Stimulated activated naive CD4-positive, alpha-beta T cell (primary cell): ENCODE results near the gene CDK15.
A peak's percentile ranks its signal among the peaks of the same experiment; 100 is the strongest.
"Not testable (repeated sequence)": the region's sequence is repeated elsewhere in the genome, so short reads cannot be mapped to it uniquely, and the experiment has no call there.

ENCODE experiments used
- DNase-seq, 6 experiments: peaks; one replicate each; lab custom pipeline; 2025; lab: John Stamatoyannopoulos, UW

Gene CDK15

GRCh38 chr2:201806442-201807170 is at the start of gene CDK15:
TSS of gene CDK15 (plus strand) at chr2:201806537. CDS start at chr2:201806665, 128 bp downstream.
- no peak for DNase-seq

GRCh38 chr2:201758234-201758633 is 48.1 kb upstream of the CDK15 start:
- no peak for DNase-seq

GRCh38 chr2:201758873-201759272 is 47.5 kb upstream of the CDK15 start:
- DNase-seq: no peak

GRCh38 chr2:201759567-201759966 is 46.8 kb upstream of the CDK15 start:
- DNase-seq: no peak

- no peak for DNase-seq
These were observed 45.2 kb upstream of the CDK15 start for GRCh38 chr2:201761101-201761500.

DNA sequence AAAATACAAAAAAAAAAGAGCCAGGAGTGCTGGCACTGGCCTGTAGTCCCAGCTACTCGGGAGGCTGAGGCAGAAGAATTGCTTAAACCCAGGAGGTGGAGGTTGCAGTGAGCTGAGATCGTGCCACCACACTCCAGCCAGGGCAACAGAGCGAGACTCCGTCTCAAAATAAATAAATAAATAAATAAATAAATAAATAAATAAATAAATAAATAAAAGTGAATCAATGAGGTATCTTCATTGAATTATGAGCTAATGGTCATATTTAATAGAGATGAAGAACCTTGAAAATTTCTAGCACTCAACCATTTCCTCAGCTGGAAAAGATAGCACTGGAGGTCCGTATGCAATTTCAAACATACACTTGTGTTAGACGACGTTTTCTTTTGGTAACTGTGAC is 41.9 kb upstream of the CDK15 start:
- DNase-seq: not testable (repeated sequence)

GRCh38 chr2:201765799-201766198 is 40.5 kb upstream of the CDK15 start:
- no peak for DNase-seq

GRCh38 chr2:201768918-201769317 is 37.4 kb upstream of the CDK15 start:
- no peak for DNase-seq

DNA sequence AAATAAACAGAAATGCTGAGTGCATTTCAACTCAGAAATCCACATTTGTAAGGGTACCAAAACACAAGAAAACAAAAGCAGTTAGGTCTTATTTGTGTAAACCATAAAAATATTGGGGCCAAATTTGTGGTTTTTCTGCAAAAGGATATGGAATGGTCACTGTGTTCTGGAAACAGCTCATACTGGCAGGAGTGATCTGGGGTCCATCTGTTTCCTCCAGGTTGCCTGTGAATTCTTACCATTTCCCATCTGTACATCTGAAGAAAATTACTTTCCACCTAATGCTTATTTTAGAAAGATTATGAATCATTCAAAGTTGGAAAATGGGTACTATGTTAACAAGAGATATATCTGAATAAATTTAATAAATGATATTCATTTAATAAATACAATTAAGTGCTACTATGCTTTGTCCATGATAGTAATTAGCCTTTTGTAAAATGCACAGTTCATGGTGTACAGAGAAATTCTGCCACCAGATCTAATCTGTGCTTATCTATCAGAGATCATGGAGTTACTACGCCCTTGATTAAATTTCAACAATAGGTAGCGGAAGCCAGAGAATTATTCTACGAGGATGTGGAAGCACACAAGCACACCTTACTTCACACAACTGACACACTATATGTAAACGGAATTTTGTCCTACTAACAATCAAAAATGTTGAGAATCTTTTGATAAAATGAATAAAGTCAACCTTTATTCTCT is 36.5 kb upstream of the CDK15 start:
- no peak for DNase-seq

- no peak for DNase-seq
These were observed 32.3 kb upstream of the CDK15 start for GRCh38 chr2:201773990-201774389.

DNA sequence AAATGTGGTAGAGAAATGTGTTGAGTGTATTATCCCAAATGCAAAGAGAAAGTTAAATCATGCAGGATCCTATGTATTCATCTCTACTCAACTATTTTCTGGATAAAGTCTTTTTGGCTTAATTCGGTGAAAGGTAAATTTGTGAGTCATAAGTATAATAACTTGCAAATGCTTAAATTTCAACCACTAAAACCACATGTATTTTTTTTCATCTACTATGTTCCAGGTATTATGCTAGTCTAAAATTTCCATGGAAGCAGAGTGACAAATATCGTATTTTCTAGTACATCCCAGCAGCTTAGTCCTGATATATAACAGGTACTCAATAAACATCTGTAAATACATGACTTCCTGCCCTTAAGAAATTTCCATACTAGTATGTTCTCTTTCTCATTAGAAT is 31.8 kb upstream of the CDK15 start:
- DNase-seq: no peak

GRCh38 chr2:201775326-201775725 is 31.0 kb upstream of the CDK15 start:
- DNase-seq: no peak

DNA sequence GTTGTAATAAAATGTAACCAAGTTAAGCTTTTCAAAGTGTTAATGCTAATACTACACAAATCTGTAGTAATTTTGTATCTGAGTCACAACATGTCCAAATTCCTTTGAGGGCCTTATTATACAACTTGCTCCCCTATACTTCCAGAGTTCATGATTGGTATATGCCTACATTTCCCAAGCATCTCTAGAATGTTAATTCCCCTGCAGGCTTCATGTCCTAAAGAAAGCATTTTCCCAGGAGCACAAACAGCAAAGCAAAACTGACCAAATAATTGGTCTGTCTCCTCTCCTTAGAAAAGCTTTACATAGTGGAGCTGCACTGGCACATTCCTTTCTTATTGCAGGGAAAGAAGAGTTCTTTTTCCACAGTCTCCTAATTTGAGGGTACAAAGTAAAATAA is 29.3 kb upstream of the CDK15 start:
- DNase-seq: no peak

- no peak for DNase-seq
These were observed 28.5 kb upstream of the CDK15 start for GRCh38 chr2:201777869-201778268.

GRCh38 chr2:201779901-201780673 is 26.2 kb upstream of the CDK15 start:
- peak in 1 of 6 experiments; percentile 51 for DNase-seq

GRCh38 chr2:201780674-201781493 is 25.5 kb upstream of the CDK15 start, which contains the start of gene ALS2:
TSS of gene ALS2 (minus strand) at chr2:201780933. CDS start at chr2:201768885, 12,048 bp downstream.
- peak; percentile 84 to 98 (median 94) for DNase-seq

DNA sequence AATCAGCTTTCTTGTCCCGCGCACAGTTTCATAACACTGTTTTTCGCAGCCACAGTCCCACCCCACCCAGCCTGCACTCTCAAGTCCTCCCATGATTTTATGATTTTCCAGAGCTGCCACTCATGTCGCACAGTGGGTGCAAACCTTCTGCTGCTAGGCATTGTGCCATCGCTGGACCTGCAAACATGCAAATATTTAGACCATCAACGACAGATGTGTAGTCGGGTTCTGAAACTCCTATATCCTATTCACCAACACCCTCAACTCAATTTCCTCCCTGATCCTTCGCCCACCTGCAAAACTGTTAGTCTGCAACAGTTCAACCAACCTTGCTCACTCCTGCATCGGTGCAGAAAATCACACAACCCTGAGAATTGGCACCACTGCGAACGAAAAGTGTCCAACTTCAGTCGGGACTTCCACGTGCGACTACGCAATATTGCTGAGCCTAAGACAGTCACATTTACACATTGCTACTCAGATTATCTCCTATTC is 24.7 kb upstream of the CDK15 start:
- peak in 2 of 6 experiments; percentile 31 to 49 for DNase-seq

GRCh38 chr2:201784563-201784962 is 21.8 kb upstream of the CDK15 start:
- DNase-seq: no peak

- no peak for DNase-seq
These were observed 21.2 kb upstream of the CDK15 start for GRCh38 chr2:201785135-201785534.

DNA sequence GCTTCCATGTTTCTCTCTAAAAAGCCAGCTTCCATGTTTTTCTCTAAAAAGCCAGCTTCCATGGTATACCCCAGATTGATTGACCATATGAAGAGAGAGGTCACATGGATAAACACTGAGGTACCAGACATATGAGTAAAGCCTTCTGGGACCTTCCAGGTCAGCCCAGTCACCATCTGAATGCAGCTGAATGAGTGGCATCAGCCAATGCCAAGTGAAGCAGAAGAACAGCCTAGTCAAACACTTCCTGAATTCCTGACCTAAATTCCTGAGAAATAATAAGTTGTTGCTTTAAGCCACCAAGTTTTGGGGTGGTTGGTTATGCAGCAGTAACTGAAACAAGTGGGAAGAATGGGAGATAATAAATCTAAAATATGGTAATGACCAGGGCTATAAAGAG is 19.9 kb upstream of the CDK15 start:
- no peak for DNase-seq

- no peak for DNase-seq
These were observed 18.0 kb upstream of the CDK15 start for GRCh38 chr2:201788371-201788770.

GRCh38 chr2:201789395-201789794 is 16.9 kb upstream of the CDK15 start:
- DNase-seq: no peak
